Activated naive CD8-positive, alpha-beta T cell treated with anti-CD3 and anti-CD28 coated beads for 36 hours (primary cell): ENCODE measurements around the gene HECW1. TPM values are rescaled to one million over a fixed set of nuclear protein-coding genes. Genes with fewer than 3 reads are reported as not detected.
"Not testable (repeated sequence)": the region's sequence is repeated elsewhere in the genome, so short reads cannot be mapped to it uniquely, and the experiment has no call there.

ENCODE experiments used
- DNase-seq: peaks from one replicate; pipeline ENCODE4 v3.0.0; 2021
- H3K27ac Mint-ChIP-seq: one replicate; pipeline ENCODE4 v1.8.0; 2022; ENCODE audit warnings: mild to moderate bottlenecking, moderate library complexity, mixed read lengths
- H3K27me3 Mint-ChIP-seq: one replicate; pipeline ENCODE4 v1.8.0; 2022; ENCODE audit warnings: mild to moderate bottlenecking, mixed read lengths
- H3K36me3 Mint-ChIP-seq: one replicate; pipeline ENCODE4 v1.8.0; 2021; ENCODE audit warnings: mild to moderate bottlenecking, mixed read lengths
- H3K4me1 Mint-ChIP-seq: one replicate; pipeline ENCODE4 v1.8.0; 2021; ENCODE audit warnings: mixed read lengths
- H3K4me3 Mint-ChIP-seq: one replicate; pipeline ENCODE4 v1.8.0; 2022; ENCODE audit warnings: mild to moderate bottlenecking, moderate library complexity, mixed read lengths
- H3K9me3 Mint-ChIP-seq: one replicate; pipeline ENCODE4 v1.8.0; 2022; ENCODE audit warnings: mixed read lengths
- total RNA-seq, 2 experiments: library from RNA; stranded (reverse); gene quantifications; one replicate each; pipeline ENCODE4 v1.2.3, GENCODE V29; 2021

HECW1 gene
- total RNA-seq, 2 experiments from 2014 or later, result not detected

- Mint-ChIP-seq H3K4me1 (no peaks in the 10 kb centered on the region), H3K4me3 (no peak overlapping the region)
These were observed 9.5 kb downstream of the HECW1 start for GRCh38 chr7:43121973-43122372.

GRCh38 chr7:43123457-43123856 is 11.0 kb downstream of the HECW1 start:
- peaks cover 20% of the 10 kb centered on the region for H3K27me3 Mint-ChIP-seq
- DNase-seq, result no peak
- H3K27ac Mint-ChIP-seq, result no peak overlapping the region
- no peaks in the 10 kb centered on the region for H3K4me1 Mint-ChIP-seq
- no peaks in the 10 kb centered on the region for H3K9me3 Mint-ChIP-seq
- H3K36me3 Mint-ChIP-seq, result no peaks in the 10 kb centered on the region
- H3K4me3 Mint-ChIP-seq, result no peak overlapping the region

More at GRCh38 chr7:43121973-43122372, 9.5 kb downstream of the HECW1 start:
- H3K27ac Mint-ChIP-seq, result no peak overlapping the region
- no peaks in the 10 kb centered on the region for H3K9me3 Mint-ChIP-seq
- no peaks in the 10 kb centered on the region for H3K36me3 Mint-ChIP-seq
- no peak for DNase-seq
- peaks cover 34% of the 10 kb centered on the region for H3K27me3 Mint-ChIP-seq

- Mint-ChIP-seq H3K9me3 (no peaks in the 10 kb centered on the region), H3K27me3 (peaks cover 20% of the 10 kb centered on the region), H3K4me1 (no peaks in the 10 kb centered on the region), H3K27ac (no peak overlapping the region), H3K36me3 (no peaks in the 10 kb centered on the region), H3K4me3 (no peak overlapping the region)
- DNase-seq, result no peak
These were observed 11.9 kb downstream of the HECW1 start for GRCh38 chr7:43124388-43124787.

GRCh38 chr7:43130347-43130746 is 17.9 kb downstream of the HECW1 start:
- no peak overlapping the region for H3K4me3 Mint-ChIP-seq
- no peaks in the 10 kb centered on the region for H3K4me1 Mint-ChIP-seq
- peaks cover 13% of the 10 kb centered on the region for H3K27me3 Mint-ChIP-seq
- no peaks in the 10 kb centered on the region for H3K9me3 Mint-ChIP-seq
- H3K27ac Mint-ChIP-seq, result no peak overlapping the region
- no peak for DNase-seq
- H3K36me3 Mint-ChIP-seq, result no peaks in the 10 kb centered on the region

- Mint-ChIP-seq H3K27ac (no peak overlapping the region), H3K36me3 (no peaks in the 10 kb centered on the region), H3K4me3 (no peak overlapping the region), H3K4me1 (no peaks in the 10 kb centered on the region), H3K27me3 (peaks cover 29% of the 10 kb centered on the region), H3K9me3 (no peaks in the 10 kb centered on the region)
- no peak for DNase-seq
These were observed 22.7 kb downstream of the HECW1 start for GRCh38 chr7:43135129-43135528.

GRCh38 chr7:43136064-43136463 is 23.6 kb downstream of the HECW1 start:
- H3K27ac Mint-ChIP-seq, result no peak overlapping the region
- H3K9me3 Mint-ChIP-seq, result no peaks in the 10 kb centered on the region
- H3K4me1 Mint-ChIP-seq, result no peaks in the 10 kb centered on the region
- DNase-seq, result no peak
- H3K4me3 Mint-ChIP-seq, result no peak overlapping the region
- peaks cover 32% of the 10 kb centered on the region for H3K27me3 Mint-ChIP-seq
- no peaks in the 10 kb centered on the region for H3K36me3 Mint-ChIP-seq

- not testable (repeated sequence) for H3K4me3 Mint-ChIP-seq, H3K36me3 Mint-ChIP-seq, H3K4me1 Mint-ChIP-seq, H3K9me3 Mint-ChIP-seq, DNase-seq, H3K27ac Mint-ChIP-seq
- H3K27me3 Mint-ChIP-seq, result peaks cover 36% of the 10 kb centered on the region
These were observed 24.8 kb downstream of the HECW1 start for GRCh38 chr7:43137121-43137744.

- Mint-ChIP-seq H3K9me3 (no peaks in the 10 kb centered on the region), H3K4me3 (no peak overlapping the region), H3K27me3 (peaks cover 32% of the 10 kb centered on the region), H3K4me1 (no peaks in the 10 kb centered on the region), H3K36me3 (no peaks in the 10 kb centered on the region), H3K27ac (no peak overlapping the region)
- no peak for DNase-seq
These were observed 25.4 kb downstream of the HECW1 start for GRCh38 chr7:43137811-43138210.

- Mint-ChIP-seq H3K4me3 (no peak overlapping the region), H3K36me3 (no peaks in the 10 kb centered on the region), H3K9me3 (no peaks in the 10 kb centered on the region), H3K4me1 (no peaks in the 10 kb centered on the region), H3K27ac (no peak overlapping the region), H3K27me3 (peaks cover 29% of the 10 kb centered on the region)
- DNase-seq, result no peak
These were observed 26.3 kb downstream of the HECW1 start for GRCh38 chr7:43138710-43139109.

GRCh38 chr7:43139137-43139536 is 26.7 kb downstream of the HECW1 start:
- DNase-seq, result no peak
- no peaks in the 10 kb centered on the region for H3K9me3 Mint-ChIP-seq
- no peak overlapping the region for H3K4me3 Mint-ChIP-seq
- no peaks in the 10 kb centered on the region for H3K36me3 Mint-ChIP-seq
- H3K27me3 Mint-ChIP-seq, result peaks cover 33% of the 10 kb centered on the region
- no peaks in the 10 kb centered on the region for H3K4me1 Mint-ChIP-seq
- no peak overlapping the region for H3K27ac Mint-ChIP-seq

GRCh38 chr7:43140186-43140585 is 27.7 kb downstream of the HECW1 start:
- DNase-seq, result no peak
- Mint-ChIP-seq H3K9me3 (no peaks in the 10 kb centered on the region), H3K36me3 (no peaks in the 10 kb centered on the region), H3K4me3 (no peak overlapping the region), H3K27ac (no peak overlapping the region), H3K4me1 (no peaks in the 10 kb centered on the region), H3K27me3 (peaks cover 36% of the 10 kb centered on the region)

GRCh38 chr7:43141091-43141490 is 28.6 kb downstream of the HECW1 start:
- peaks cover 41% of the 10 kb centered on the region for H3K27me3 Mint-ChIP-seq
- H3K36me3 Mint-ChIP-seq, result no peaks in the 10 kb centered on the region
- DNase-seq, result no peak
- H3K9me3 Mint-ChIP-seq, result no peaks in the 10 kb centered on the region
- H3K27ac Mint-ChIP-seq, result no peak overlapping the region
- no peak overlapping the region for H3K4me3 Mint-ChIP-seq
- no peaks in the 10 kb centered on the region for H3K4me1 Mint-ChIP-seq

- Mint-ChIP-seq H3K27me3 (peaks cover 40% of the 10 kb centered on the region), H3K4me1 (no peaks in the 10 kb centered on the region), H3K36me3 (no peaks in the 10 kb centered on the region), H3K4me3 (no peak overlapping the region), H3K27ac (no peak overlapping the region), H3K9me3 (no peaks in the 10 kb centered on the region)
- no peak for DNase-seq
These were observed 30.3 kb downstream of the HECW1 start for GRCh38 chr7:43142703-43143102.

- no peak overlapping the region for H3K27ac Mint-ChIP-seq
- no peak overlapping the region for H3K4me3 Mint-ChIP-seq
- no peak for DNase-seq
- peaks cover 40% of the 10 kb centered on the region for H3K27me3 Mint-ChIP-seq
- no peaks in the 10 kb centered on the region for H3K4me1 Mint-ChIP-seq
- H3K36me3 Mint-ChIP-seq, result no peaks in the 10 kb centered on the region
- no peaks in the 10 kb centered on the region for H3K9me3 Mint-ChIP-seq
These were observed 31.6 kb downstream of the HECW1 start for GRCh38 chr7:43143918-43144589.

GRCh38 chr7:43148161-43148731 is 35.8 kb downstream of the HECW1 start:
- H3K27ac Mint-ChIP-seq, result no peak overlapping the region
- no peaks in the 10 kb centered on the region for H3K4me1 Mint-ChIP-seq
- peaks cover 49% of the 10 kb centered on the region for H3K27me3 Mint-ChIP-seq
- no peak overlapping the region for H3K4me3 Mint-ChIP-seq
- no peak for DNase-seq
- H3K36me3 Mint-ChIP-seq, result no peaks in the 10 kb centered on the region
- H3K9me3 Mint-ChIP-seq, result no peaks in the 10 kb centered on the region

GRCh38 chr7:43151076-43151475 is 38.6 kb downstream of the HECW1 start:
- Mint-ChIP-seq H3K9me3 (no peaks in the 10 kb centered on the region), H3K4me3 (no peak overlapping the region), H3K36me3 (no peaks in the 10 kb centered on the region), H3K27me3 (peaks cover 37% of the 10 kb centered on the region), H3K4me1 (no peaks in the 10 kb centered on the region), H3K27ac (no peak overlapping the region)
- DNase-seq, result no peak
